ENCODE results near the gene MICALL2.
"Not testable (repeated sequence)": the region's sequence is repeated elsewhere in the genome, so short reads cannot be mapped to it uniquely, and the experiment has no call there.

The MICALL2 gene

DNA sequence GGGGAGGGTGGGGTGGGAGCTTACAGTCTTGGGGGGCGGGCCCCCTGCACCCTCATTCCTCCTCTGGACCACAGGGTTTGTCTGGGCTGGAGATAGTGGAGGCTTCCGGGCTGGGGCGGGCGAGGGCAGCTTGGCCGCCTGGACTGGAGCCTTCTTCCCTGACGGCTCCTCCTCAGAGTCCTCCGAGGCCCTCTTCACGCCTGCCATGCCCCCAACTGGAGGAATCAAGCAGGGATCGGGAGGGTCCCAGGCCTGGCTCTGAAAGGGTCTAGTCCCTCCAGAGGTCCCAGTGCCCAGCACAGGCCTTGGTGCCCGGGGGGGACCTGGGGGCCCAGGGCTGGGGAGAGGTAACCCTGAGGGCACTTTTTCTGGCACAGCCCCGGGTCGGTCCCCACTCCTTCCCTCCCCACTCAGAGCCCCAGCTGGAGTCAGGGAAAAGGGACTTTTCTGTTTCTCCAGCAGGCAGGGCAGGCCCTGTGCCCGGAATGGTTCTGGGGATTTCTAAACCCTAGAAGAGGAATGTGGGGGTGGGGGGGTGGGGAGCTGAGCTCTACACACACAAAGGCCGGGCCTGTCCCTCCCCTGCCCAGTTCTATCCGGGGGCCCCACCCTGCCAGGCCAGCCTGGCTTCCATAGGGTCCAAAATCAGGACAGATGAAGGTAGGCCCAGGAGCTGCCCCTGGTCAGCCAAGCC lies 11.6 kb downstream of the MICALL2 start:
- DNase-seq (ENCODE audit: low read depth), result no peak

DNA sequence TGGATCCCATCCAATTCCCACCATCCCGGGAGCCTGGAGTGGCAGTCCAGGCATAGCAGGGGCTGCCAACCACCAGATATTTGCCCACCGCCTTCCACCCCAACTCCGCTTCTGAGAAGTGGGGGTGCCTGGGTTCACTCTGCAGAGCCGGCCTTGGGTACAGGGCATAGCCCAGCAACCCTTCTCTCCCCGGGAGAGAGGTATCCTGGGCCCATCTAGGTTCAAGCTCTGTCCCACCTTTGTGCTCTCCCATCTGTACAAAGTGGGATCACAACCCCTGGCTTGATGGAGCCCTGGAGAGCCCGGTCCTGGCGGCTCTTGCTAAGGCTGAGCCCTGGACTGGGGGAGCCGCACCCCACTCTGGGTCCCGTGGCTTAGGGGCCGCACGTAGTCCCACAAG lies 12.2 kb downstream of the MICALL2 start:
- no peak for DNase-seq (ENCODE audit: low read depth)

DNA sequence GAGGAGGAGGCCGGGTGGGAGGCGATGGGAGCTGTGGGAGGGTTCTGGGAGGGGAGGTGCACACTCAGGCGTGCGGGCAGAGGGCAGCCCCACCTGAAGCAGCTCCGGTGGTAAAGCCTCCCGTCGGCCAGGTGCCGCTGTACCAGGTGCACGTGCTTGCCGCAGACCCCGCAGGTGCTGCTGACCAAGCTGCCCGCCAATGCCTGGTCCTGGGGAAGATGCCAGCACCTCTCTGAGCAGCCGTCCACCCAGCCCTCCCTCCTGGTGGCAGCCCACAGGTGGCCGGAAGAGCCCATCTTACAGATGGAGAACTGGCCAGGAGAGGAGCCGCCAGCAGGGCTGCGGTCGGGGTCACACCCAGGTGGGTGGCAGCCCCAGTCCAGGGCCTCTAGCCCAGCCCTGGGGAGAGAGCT lies 12.6 kb downstream of the MICALL2 start:
- DNase-seq (ENCODE audit: low read depth), result no peak

- DNase-seq (ENCODE audit: low read depth), result not testable (repeated sequence)
Observed at GRCh38 chr7:1446026-1446425, 13.2 kb downstream of the MICALL2 start.

DNA sequence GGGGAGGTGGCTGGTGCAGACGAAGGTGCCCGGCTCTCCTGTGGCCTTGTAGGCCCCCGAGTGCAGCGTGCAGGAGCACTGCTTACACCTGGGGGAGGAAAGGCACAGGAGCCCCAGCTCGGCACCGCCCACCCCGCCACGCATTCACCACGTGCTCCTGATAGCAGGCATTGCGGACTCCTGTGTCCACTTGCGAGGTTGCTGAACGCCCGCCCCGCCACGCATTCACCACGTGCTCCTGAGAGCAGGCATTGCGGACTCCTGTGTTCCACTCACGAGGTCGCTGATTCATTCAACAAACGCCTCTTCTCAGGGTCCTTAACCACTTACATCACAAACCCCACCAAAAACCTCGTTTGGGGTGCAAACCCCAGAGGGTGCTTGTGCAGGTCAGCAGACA lies 13.9 kb downstream of the MICALL2 start:
- DNase-seq (ENCODE audit: low read depth), result no peak

GRCh38 chr7:1444925-1445322 lies 14.3 kb downstream of the MICALL2 start:
- DNase-seq (ENCODE audit: low read depth), result no peak

- no peak for DNase-seq (ENCODE audit: low read depth)
Observed at GRCh38 chr7:1444214-1444924, 14.9 kb downstream of the MICALL2 start.

- DNase-seq (ENCODE audit: low read depth), result not testable (repeated sequence)
Observed at GRCh38 chr7:1443587-1444200, 15.6 kb downstream of the MICALL2 start.

DNA sequence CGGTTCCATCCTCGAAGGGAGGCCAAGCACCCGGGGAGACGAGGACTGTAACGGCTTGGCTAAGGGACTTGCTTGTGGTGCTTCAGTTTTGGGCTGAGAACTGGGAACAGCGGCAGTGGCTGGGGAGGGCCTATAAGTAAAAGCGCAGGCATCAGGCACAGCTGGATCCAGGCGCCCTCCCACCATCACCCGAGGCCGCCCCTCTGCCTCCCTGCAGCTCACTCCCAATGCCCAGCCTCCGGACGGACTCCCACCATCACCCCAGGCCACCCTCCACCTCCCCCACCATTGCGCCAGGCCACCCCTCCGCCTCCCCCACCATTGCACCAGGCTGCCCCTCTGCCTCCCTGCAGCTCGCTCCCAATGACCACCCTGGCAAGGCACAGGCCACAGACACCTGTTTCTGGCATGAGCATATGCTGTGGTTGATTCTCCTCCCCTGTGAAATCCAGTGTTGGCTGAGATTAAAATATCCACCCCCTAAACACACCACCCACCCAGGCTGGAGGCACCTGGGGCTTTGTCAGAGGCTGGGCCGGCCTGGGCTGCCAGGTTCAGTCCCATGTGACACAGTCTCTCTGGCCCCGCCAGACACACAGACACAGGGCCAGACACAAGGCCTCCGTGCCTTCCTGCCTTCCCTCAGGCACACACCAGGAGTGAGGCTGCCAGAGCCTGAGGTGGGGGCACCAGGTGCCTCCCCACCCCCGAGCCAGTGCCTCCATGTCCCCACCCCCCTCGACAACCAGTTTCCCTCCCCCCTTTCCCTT lies 16.7 kb downstream of the MICALL2 start:
- DNase-seq (ENCODE audit: low read depth), result no peak

DNA sequence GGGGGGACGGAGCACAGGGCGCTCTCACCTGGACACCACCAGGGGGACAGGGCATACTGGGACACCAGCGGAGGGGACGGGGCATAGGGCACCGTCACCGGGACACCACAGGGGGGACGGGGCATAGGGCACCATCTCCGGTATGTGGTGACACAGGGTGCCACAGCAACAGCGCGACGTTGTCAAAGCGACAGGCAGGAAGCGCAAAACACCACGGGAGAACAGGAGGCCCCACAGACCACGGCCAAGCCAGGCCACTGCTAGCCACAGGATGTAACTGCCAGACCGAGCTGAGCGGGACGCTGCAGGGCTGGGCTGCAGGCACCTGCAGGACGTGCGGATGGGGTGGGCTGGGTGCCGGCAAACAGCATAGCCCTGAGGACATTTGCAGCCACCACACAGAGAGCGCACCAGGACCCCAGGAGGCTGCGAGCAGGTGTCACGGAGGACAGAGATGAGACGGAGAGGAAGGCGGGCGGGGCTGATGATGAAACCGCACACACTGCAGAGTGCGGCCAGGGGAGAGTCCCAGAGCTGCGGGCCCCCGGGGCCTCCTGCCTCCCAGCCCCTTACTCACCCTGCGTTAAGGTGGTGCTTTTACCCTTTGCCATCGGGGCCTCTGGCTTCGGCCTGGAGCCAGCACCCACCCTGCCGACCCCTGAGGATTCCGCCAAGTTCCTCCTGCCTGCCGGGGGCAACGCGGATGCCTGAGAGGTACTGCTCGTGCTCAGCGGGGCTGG lies 17.5 kb downstream of the MICALL2 start:
- DNase-seq (ENCODE audit: low read depth), result no peak

DNA sequence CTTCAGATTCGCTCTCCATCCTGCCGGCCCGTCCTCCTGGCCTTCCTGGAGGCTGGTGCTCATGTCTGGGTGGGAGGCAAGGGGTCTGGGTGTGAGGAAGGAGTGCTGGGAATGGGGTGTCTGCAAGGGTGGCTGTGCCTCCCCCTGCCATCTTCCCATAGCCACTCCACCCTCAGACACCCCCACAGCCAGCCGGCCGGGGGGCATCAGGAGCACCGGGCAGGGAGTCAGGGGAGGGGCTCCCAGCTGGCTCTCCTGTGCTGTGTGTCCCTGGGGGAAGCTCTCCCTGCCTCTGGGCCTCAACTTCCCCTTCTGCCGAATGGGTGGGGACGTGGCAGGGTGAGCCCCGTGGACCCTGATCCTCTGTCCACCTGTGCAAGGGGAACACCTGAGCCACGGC lies 18.6 kb downstream of the MICALL2 start:
- no peak for DNase-seq (ENCODE audit: low read depth)

GRCh38 chr7:1439373-1440363 lies 19.6 kb downstream of the MICALL2 start:
- no peak for DNase-seq (ENCODE audit: low read depth)

DNA sequence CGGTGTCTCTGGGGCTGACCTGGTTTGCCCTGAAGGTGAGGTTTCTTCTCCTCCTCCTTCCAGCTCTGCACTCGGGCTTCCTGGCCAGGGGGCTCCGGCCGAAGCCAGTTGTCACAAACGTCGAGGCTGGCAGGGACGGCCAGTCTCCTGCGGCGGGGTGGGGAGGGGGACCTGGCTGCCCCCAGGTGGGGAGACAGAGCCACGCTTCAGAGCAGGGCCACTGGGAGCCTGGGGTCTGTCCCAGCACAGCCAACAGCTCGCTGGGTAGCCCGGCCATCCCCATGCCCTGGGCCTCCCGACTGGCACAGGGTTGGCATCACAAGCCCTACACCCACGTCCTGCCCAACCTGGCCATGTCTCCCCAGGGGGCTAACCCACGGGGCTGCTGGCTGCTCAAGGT lies 20.4 kb downstream of the MICALL2 start:
- no peak for DNase-seq (ENCODE audit: low read depth)

GRCh38 chr7:1438208-1438607 lies 21.1 kb downstream of the MICALL2 start:
- DNase-seq (ENCODE audit: low read depth), result no peak

DNA sequence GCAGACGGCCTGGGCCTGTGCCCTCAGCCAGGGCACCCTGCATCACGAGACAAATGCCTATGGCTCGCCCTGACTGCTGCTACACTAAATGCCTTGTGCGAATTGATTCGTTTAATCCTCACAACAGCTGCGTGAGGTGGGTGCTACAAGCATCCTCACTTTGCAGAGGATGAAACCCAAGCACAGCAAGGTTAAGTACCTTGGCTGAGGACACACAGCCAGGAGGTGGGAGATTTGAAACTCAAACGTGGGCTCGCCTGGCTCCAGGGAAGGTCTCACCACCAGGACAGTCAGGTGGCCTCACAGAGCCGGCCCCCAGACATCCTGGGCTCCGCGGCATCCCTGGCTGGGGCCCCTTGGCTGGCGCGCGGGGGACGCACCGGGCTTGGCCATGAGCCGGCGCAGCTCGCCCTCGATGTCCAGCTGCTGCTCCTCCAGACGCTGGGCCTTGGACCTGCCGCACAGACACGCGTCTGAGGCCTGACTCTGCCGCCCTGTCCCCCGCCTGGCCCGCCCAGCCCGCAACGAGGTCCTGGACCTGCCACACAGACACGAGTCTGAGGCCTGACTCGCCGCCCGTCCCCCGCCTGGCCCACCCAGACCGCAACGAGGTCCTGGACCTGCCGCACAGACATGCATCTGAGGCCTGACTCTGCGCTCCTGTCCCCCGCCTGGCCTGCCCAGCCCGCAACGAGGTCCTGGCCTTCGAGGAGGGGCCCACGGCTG lies 22.0 kb downstream of the MICALL2 start:
- no peak for DNase-seq (ENCODE audit: low read depth)

- DNase-seq (ENCODE audit: low read depth), result no peak
Observed at GRCh38 chr7:1436608-1437007, 22.7 kb downstream of the MICALL2 start.

GRCh38 chr7:1434891-1435670 lies 24.2 kb downstream of the MICALL2 start:
- DNase-seq (ENCODE audit: low read depth), result no peak

GRCh38 chr7:1434165-1434718 lies 25.0 kb downstream of the MICALL2 start:
- DNase-seq (ENCODE audit: low read depth), result no peak

Measured in stimulated activated CD8-positive, alpha-beta memory T cell treated with anti-CD3 and anti-CD28 coated beads, Interleukin-12 subunit alpha, Interleukin-12 subunit beta, amount 100 ng/mL, for 1 hour (primary cell).